DND-41 (cell line): ENCODE data around the gene DDX52.

Experiments used
- EZH2 ChIP-seq: IDR thresholded peaks from 3 replicates; pipeline ENCODE4 v1.6.1; 2012; ENCODE audit warnings: borderline replicate concordance, low read depth, mild to moderate bottlenecking, moderate library complexity, low read length, inconsistent platforms; ENCODE audit not compliant: severe bottlenecking
- TF ChIP-seq, protein P1 (sequence below): IDR thresholded peaks from 2 replicates; pipeline ENCODE4 v1.5.1; 2012; ENCODE audit warnings: borderline replicate concordance, low read length, moderate library complexity, mild to moderate bottlenecking; ENCODE audit not compliant: poor library complexity, severe bottlenecking; ENCODE audit errors: extremely low read depth

DNA sequence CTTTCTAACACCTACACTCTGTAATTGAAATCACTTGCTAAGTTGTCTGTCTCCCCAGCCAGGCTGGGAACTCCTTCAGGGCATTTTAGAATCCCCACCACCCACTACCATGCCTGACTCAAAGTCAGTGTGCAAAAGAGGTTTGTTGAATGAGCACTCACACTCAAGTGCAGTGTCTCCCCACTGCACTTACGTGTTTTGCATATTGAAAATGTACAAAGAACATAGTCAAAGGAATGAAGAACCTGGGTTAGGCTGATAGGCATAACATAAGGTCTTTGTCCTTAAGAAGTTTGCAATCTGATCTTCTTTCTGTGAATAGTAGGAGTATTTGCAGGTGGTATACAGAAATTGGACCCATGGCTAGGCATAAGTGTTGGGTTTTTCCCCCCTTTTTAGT lies 33.8 kb upstream of the DDX52 start:
- TF ChIP-seq, protein P1, sequence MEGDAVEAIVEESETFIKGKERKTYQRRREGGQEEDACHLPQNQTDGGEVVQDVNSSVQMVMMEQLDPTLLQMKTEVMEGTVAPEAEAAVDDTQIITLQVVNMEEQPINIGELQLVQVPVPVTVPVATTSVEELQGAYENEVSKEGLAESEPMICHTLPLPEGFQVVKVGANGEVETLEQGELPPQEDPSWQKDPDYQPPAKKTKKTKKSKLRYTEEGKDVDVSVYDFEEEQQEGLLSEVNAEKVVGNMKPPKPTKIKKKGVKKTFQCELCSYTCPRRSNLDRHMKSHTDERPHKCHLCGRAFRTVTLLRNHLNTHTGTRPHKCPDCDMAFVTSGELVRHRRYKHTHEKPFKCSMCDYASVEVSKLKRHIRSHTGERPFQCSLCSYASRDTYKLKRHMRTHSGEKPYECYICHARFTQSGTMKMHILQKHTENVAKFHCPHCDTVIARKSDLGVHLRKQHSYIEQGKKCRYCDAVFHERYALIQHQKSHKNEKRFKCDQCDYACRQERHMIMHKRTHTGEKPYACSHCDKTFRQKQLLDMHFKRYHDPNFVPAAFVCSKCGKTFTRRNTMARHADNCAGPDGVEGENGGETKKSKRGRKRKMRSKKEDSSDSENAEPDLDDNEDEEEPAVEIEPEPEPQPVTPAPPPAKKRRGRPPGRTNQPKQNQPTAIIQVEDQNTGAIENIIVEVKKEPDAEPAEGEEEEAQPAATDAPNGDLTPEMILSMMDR: no peak
- TF ChIP-seq EZH2: no peak
